ENCODE results near the gene UNC13D.

The UNC13D gene

GRCh38 chr17:75834279-75834920 lies 9.8 kb downstream of the UNC13D start:
- DNase-seq (ENCODE audit: low read depth), result no peak

- no peak for DNase-seq (ENCODE audit: low read depth)
Measured at GRCh38 chr17:75832652-75833400, 11.4 kb downstream of the UNC13D start.

GRCh38 chr17:75832164-75832651 lies 12.0 kb downstream of the UNC13D start:
- DNase-seq (ENCODE audit: low read depth), result peak; percentile 29

DNA sequence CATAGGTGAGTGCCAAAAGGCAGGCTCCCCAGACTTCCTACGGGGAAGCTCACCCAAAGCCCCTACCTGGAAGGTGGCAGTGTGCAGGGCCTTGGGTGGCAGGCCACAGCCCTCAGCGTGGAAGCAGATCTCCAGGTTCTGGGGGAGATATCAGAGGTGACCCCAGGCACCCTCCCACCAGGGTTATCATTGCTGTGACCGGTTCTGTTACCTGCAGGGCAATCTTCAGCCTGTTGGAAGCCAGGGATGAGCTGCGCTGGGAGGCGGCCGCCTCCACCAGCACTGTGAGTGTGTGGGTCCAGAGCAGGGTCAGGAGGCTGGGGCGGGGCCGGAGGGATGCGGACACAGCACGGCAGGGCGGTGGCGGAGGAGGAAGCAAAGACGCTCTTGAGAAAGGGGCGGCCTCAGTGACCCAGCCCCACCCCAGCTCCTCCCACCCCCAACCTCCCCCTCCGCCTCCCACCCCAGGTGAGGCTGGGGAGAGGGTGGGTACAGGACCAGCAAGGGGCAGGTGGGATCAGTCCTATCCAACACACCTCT lies 13.1 kb downstream of the UNC13D start:
- no peak for DNase-seq (ENCODE audit: low read depth)

DNA sequence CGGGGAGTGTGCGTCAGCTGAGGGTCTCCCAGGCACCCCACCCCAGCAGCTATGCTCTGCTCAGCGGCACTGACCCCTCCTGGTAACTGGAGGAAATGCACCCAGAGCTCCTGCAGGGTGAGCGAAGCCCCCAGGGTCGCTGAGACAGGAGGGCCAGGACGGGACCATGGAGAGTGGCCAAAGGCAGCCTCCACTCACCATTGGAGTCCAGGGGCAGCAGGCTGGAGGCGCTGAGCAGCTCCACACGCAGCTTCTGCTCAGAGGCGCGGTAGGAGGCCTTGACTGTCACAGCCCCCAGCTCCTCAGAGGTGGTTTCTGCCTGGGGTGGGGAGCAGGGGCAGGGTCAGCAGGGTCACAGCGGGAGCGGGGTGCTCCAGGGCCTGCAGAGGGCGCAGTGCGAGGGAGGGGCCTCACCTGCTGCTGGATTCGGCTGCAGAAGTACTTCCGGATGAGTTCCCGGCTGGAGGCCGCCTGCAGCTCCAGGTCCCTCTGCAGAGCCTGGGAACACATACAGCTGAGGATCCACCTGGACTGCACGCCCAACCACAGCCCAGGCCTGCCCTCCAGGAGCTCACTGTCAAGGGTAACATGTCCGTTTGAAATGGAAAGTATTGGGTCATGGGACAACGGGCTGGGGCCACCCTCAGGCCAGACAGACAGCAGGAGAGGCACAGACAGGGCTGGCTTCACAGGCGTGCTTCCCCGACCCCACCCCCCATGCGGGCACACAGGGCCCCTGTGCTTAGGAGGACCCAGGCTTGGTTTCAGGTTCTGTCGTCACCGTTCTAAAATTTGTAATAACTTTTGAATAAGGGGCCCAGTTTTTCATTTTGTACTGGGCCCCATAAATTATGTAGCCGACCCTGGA lies 13.8 kb downstream of the UNC13D start:
- DNase-seq (ENCODE audit: low read depth), result peak; percentile 25

DNA sequence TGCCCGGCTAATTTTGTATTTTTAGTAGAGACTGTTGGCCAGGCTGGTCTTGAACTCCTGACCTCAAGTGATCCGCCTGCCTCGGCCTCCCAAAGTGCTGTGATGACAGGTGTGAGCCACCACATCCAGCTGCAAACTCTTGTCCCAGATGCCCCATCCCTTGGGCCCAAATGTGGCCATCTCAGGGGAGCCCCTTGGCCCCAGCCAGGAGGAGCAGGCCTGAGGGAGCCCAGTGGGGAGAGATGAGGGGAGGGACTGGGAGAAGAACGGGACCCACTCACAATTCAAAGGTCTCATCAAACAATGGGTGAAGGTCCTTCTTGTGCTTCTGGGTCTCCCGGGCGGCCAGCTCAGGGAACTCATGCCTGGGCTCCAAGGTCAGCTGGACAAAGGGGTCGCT lies 14.5 kb downstream of the UNC13D start:
- DNase-seq (ENCODE audit: low read depth), result no peak

DNA sequence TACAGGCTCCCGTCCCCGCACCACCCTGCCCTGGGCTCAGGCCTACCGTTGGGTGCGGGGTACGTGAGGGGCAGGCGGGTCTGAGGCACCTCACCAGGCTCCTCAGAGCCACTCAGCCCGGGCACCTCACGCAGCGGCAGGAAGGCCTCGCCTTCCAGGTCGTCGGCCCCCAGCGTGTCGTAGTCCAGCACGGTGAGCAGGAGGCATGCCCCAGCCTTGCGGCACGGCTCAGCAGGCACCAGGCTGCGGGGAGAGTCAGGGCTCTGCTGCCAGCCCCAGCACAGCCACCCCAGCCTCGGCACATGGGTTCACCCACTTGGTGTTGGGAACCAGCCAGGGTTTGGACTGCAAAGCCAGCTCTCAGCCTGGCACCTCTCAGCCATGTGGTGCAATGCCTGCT lies 15.5 kb downstream of the UNC13D start:
- DNase-seq (ENCODE audit: low read depth), result no peak

DNA sequence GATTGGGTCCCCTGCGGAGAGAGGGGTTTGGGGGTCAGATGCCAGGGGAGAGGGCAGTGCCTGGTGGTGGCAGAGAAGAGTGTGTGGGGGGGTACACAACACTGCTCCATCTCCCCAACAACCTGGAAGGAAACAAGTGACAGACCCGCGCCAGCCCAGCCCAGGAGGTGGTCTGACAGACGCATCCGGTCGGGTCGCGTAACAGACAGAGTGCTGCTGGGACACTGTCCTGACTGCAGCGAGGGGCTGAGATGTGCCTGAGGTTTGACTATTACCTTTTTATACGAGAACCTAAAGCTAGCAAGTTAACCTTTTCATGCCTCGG lies 16.2 kb downstream of the UNC13D start:
- no peak for DNase-seq (ENCODE audit: low read depth)

- peak; percentile 65 for DNase-seq (ENCODE audit: low read depth)
Measured at GRCh38 chr17:75827308-75828075, 16.7 kb downstream of the UNC13D start.

DNA sequence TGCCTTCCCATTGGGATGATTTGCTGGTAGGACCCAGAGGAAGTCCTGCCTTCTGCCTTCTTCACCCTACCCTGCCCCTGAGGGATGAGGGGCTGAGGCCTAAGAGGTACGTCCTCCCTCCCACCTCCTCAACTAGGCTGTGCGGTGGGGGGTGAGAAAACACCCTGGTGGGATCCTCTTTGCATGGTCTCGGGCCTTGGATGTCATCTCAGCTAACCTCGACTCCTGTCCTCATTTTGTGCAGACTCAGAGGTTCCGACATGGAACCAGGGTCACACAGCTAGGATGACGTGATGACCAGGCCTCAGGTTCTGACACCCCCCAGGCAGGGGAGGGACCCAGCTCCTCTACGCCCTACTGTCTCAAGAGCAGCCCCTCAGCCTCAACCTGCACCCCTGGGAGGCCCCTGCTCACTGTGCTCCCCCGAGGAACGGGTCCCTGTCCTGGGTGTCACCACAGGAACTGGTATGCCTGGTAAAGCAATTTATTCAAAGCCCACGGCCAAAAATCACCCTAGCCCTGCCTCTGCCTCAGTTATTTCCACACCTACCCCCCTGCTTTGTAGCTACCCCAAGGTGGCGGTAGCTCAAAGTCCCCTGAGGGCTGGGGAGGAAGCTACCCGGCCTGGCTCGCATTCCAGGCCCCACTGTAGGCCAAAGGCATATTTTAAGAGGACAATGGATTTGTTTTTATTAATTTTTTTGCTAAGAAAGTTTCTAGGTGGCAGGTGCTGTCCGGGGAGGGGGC lies 17.5 kb downstream of the UNC13D start:
- no peak for DNase-seq (ENCODE audit: low read depth)

- DNase-seq (ENCODE audit: low read depth), result no peak
Measured at GRCh38 chr17:75825748-75826370, 18.3 kb downstream of the UNC13D start.

- no peak for DNase-seq (ENCODE audit: low read depth)
Measured at GRCh38 chr17:75825149-75825552, 19.1 kb downstream of the UNC13D start.

GRCh38 chr17:75824666-75825065 lies 19.5 kb downstream of the UNC13D start:
- no peak for DNase-seq (ENCODE audit: low read depth)

- no peak for DNase-seq (ENCODE audit: low read depth)
Measured at GRCh38 chr17:75824050-75824552, 20.1 kb downstream of the UNC13D start.

DNA sequence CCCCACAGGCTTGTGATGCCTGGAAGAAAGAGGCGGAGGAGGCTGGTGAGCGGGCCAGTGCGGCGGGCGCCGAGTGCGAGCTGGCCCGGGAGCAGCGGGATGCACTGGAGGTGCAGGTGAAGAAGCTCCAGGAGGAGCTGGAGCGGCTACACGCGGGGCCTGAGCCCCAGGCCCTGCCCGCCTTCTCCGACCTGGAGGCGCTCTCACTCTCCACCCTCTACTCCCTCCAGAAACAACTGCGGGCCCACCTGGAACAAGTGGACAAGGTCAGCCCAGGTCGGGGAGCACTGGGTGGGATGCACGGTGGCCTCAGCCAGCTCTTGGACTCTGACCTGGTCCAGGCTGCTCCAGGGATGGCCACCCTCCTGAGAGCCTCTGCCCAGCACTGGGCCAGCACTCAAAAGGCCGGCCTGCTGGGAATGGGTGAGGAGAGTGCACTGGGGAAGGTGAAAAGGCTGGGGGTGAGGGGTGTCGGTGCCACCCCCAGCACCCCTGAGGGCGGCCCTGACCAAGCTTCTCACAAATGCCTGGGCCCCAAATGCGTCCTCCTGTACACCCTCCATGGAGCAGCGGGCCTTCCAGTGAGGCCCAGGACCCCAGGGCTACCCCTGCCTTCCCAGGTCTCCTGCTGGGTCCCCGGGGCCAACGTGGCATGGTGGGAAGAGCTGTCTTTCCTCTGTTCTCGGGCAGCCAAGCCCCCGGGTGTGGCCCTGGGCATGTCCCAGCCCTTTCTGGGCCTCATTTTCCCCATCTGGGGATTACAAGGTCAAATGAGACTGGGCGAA lies 20.8 kb downstream of the UNC13D start:
- DNase-seq (ENCODE audit: low read depth), result no peak

GRCh38 chr17:75822800-75823166 lies 21.4 kb downstream of the UNC13D start:
- DNase-seq (ENCODE audit: low read depth), result no peak

DNA sequence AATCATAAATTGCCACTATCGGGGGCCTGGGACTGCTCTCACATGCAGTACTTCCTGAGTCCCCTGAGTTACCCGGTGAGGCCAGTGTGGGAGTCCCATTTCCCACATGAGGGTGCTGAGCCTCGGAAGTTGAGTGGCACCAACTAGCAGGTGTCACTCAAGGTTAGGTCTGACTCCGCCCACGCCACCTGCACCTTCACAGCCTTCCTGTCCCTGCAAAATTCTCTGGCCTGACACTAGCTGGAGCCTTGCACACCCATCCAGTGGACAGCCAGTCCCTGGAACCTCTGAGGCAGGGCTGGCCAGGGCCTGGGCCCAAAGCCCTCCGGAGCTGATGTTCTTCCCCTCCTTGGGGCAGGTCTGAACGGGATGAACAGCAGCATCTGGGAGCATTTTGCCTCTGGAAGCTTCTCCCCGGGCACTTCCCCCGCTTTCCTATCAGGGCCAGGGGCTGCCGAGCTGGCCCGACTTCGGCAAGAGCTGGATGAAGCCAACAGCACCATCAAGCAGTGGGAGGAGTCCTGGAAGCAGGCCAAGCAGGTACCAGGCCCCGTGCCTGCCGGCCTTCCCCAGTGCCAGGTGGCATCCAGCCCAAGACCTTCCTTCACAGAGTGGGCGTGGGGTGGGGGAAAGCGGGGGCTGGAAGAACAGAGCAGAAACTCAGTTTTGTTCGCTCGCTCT lies 21.9 kb downstream of the UNC13D start:
- no peak for DNase-seq (ENCODE audit: low read depth)

DNA sequence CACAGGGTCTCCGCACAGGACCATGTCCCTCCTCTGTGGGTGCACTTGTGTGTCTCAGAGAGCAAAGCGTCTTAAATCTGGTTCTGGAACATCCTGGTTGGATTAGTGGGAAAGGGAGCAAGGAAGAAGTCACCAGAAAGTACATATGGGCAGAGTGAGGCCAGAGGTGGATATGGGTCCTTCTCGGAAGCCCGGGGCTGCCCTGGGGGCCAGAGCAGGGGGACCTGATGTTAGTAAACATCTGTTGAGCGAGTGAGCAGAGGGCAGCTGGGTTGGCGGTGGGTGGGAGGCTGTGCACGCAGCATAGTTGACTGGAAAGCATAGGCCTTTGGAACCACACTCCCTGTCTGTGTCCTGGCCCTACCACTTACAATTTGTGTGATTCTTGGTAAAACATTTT lies 22.7 kb downstream of the UNC13D start:
- DNase-seq (ENCODE audit: low read depth), result no peak
